CD14-positive monocyte (primary cell): Measurements from ENCODE around the gene ZDHHC24. TPM values are rescaled to one million over a fixed set of nuclear protein-coding genes. Genes with fewer than 3 reads are reported as not detected.

Experiments
- DNase-seq, 3 donors: peaks; one replicate each; pipeline ENCODE4 v3.0.0-alpha.2; 2011 to 2022
- H2AFZ ChIP-seq: 2 replicates; pipeline ENCODE4 v1.6.0; 2012; ENCODE audit warnings: mild to moderate bottlenecking, low read depth, low read length, inconsistent platforms; ENCODE audit not compliant: insufficient read depth, poor library complexity, severe bottlenecking
- H3K27ac ChIP-seq, 2 donors: 1 replicate in 1 of 2; 2 replicates in 1 of 2; pipeline ENCODE4 v1.5.1; 2012 to 2013; ENCODE audit warnings: low read length in 2 of 2, control low read depth in 1 of 2, inconsistent platforms in 1 of 2, low read depth in 1 of 2, mild to moderate bottlenecking in 1 of 2
- H3K27me3 ChIP-seq, 2 donors: one replicate each; pipeline versions ENCODE4 v1.6.0 to v1.6.1; 2011 to 2013; ENCODE audit warnings: low read length in 2 of 2; ENCODE audit not compliant: control insufficient read depth in 2 of 2, insufficient read depth in 2 of 2
- H3K36me3 ChIP-seq, 2 donors: replicated peaks in 1 of 2; 1 replicate in 1 of 2; 2 replicates in 1 of 2; pipeline versions ENCODE4 v1.5.1 to v1.6.1; 2012 to 2013; ENCODE audit warnings: low read length in 2 of 2, control low read depth in 1 of 2, inconsistent platforms in 1 of 2, mild to moderate bottlenecking in 1 of 2; ENCODE audit not compliant: insufficient read depth in 2 of 2, control insufficient read depth in 1 of 2
- H3K4me1 ChIP-seq, 2 donors: 1 replicate in 1 of 2; 2 replicates in 1 of 2; pipeline versions ENCODE4 v1.5.1 to v1.6.1; 2012 to 2013; ENCODE audit warnings: low read length in 2 of 2, control low read depth in 1 of 2, inconsistent platforms in 1 of 2, mild to moderate bottlenecking in 1 of 2, moderate library complexity in 1 of 2; ENCODE audit not compliant: insufficient read depth in 2 of 2, control insufficient read depth in 1 of 2
- H3K4me2 ChIP-seq: replicated peaks from 2 replicates; pipeline ENCODE3; 2012; ENCODE audit warnings: low read length, moderate library complexity, mild to moderate bottlenecking; ENCODE audit not compliant: poor library complexity, severe bottlenecking; ENCODE audit errors: extremely low read depth
- H3K4me3 ChIP-seq, 3 experiments: fragments of 200-600 bp in 1 of 3; sonication (generic) in 1 of 3; replicated peaks in 1 of 3; 1 replicate in 2 of 3; 2 replicates in 1 of 3; pipeline ENCODE4 v1.5.1; 2011 to 2013; ENCODE audit warnings: low read length in 3 of 3, mild to moderate bottlenecking in 3 of 3, control low read depth in 2 of 3, low read depth in 2 of 3, inconsistent platforms in 1 of 3, moderate library complexity in 1 of 3
- H3K79me2 ChIP-seq: 2 replicates; pipeline ENCODE4 v1.6.0; 2012; ENCODE audit warnings: mild to moderate bottlenecking, control low read depth, inconsistent platforms, low read length, moderate library complexity; ENCODE audit not compliant: insufficient read depth
- H3K9ac ChIP-seq: 2 replicates; pipeline ENCODE4 v1.6.0; 2017; ENCODE audit warnings: low read length, mild to moderate bottlenecking; ENCODE audit not compliant: insufficient read depth, poor library complexity, severe bottlenecking
- H3K9me3 ChIP-seq, 2 donors: replicated peaks in 1 of 2; 1 replicate in 1 of 2; 2 replicates in 1 of 2; pipeline versions ENCODE4 v1.5.1 to v1.6.1; 2012 to 2013; ENCODE audit warnings: low read length in 2 of 2, control low read depth in 1 of 2; ENCODE audit not compliant: control insufficient read depth in 1 of 2, insufficient read depth in 1 of 2
- H4K20me1 ChIP-seq: 2 replicates; pipeline ENCODE4 v1.6.0; 2012; ENCODE audit warnings: mild to moderate bottlenecking, low read length, control low read depth, moderate library complexity; ENCODE audit not compliant: insufficient read depth
- H3K27ac Mint-ChIP-seq, 7 donors: one replicate each; pipeline ENCODE4 v1.8.0; 2020; ENCODE audit warnings: mild to moderate bottlenecking in 7 of 7, mixed read lengths in 7 of 7, moderate library complexity in 6 of 7, inconsistent platforms in 2 of 7
- H3K27me3 Mint-ChIP-seq, 3 donors: one replicate each; pipeline ENCODE4 v1.8.0; 2021 to 2022; ENCODE audit warnings: low read depth in 3 of 3, mild to moderate bottlenecking in 3 of 3, mixed read lengths in 3 of 3, moderate library complexity in 3 of 3, inconsistent platforms in 1 of 3
- H3K36me3 Mint-ChIP-seq, 2 donors: one replicate each; pipeline ENCODE4 v1.8.0; 2020; ENCODE audit warnings: mixed read lengths in 2 of 2, inconsistent platforms in 1 of 2, mild to moderate bottlenecking in 1 of 2
- H3K4me1 Mint-ChIP-seq: one replicate; pipeline ENCODE4 v1.8.0; 2020; ENCODE audit warnings: mild to moderate bottlenecking, mixed read lengths
- H3K4me3 Mint-ChIP-seq, 2 donors: one replicate each; pipeline ENCODE4 v1.8.0; 2020; ENCODE audit warnings: mild to moderate bottlenecking in 2 of 2, mixed read lengths in 2 of 2, moderate library complexity in 1 of 2
- H3K9me3 Mint-ChIP-seq, 7 donors: one replicate each; pipeline ENCODE4 v1.8.0; 2020 to 2022; ENCODE audit warnings: mixed read lengths in 7 of 7, mild to moderate bottlenecking in 6 of 7, moderate library complexity in 6 of 7, inconsistent platforms in 2 of 7
- CTCF ChIP-seq: fragments of 200-600 bp; IDR thresholded peaks from one replicate; pipeline ENCODE4 v1.8.0; 2022; ENCODE audit warnings: antibody characterized with exemption, mild to moderate bottlenecking
- WGBS: methylation state at CpG from one replicate; pipeline ENCODE4 v1.1.5; 2013; ENCODE audit warnings: missing lambda C conversion rate; ENCODE audit not compliant: insufficient coverage; 5-methylcytosine and 5-hydroxymethylcytosine counted together
- intact Hi-C, 2 donors: fragments of 100-400 bp; cut with micrococcal nuclease; formaldehyde crosslinking; loops; one replicate each; pipeline versions ENCODE4 v1.15.0 to v1.15.1; 2023
- polyA plus RNA-seq, 3 donors: library from polyadenylated mRNA; depleted of rRNA in 1 of 3; unstranded in 2 of 3; stranded (reverse) in 1 of 3; fragments of 300-500 nt in 2 of 3; fragments of >200 nt in 1 of 3; fragmentation: Illumina TruSeq in 2 of 3; gene quantifications; 1 replicate in 2 of 3; 2 replicates in 1 of 3; pipeline ENCODE4 v1.2.3, GENCODE V29; 2012 to 2021

The ZDHHC24 gene
- polyA plus RNA-seq, 3 donors: 10.9 to 14.0 (median 11.9) TPM

DNA sequence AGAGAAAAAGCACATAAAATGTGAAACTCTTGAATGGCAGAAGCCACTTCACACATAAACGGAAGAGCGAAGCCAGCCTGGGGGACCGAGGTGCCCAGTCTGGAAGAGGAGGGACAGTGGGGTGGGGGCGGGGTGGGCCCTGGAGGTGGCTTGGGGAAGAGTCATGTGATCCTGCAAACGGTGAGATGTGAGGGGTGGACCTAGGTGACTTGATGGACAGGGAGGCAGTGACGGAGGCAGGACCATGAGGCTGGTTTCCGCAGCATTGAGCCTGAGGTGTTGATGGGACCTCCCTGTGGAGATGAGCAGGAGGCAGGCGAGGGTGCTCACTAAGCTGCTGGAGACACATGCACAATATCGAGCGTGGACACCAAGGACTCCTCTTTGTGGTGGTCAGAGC, 16.8 kb downstream of the ZDHHC24 start:
- H3K27ac Mint-ChIP-seq: no peak overlapping the region
- TF ChIP-seq CTCF: no peak
- intact Hi-C loops: no loop called here
- Histone ChIP-seq H3K9ac (no peak overlapping the region), H3K27ac (no peak overlapping the region), H3K4me3 (no peak overlapping the region), H3K4me1 (no peaks in the 10 kb centered on the region), H4K20me1 (no peaks in the 10 kb centered on the region), H3K27me3 (no peaks in the 10 kb centered on the region), H3K36me3 (peaks cover 10 to 24% of the 10 kb centered on the region in 2 donors), H3K4me2 (no peak overlapping the region), H3K79me2 (no peaks in the 10 kb centered on the region), H3K9me3 (no peaks in the 10 kb centered on the region), H2AFZ (no peak overlapping the region)
- 88% methylated on average over 10 of the region's 10 CpGs for WGBS
- H3K27me3 Mint-ChIP-seq: no peaks in the 10 kb centered on the region
- no peak overlapping the region for H3K4me3 Mint-ChIP-seq
- peaks cover 0 to 1% (median 0%) of the 10 kb centered on the region in 7 donors for H3K9me3 Mint-ChIP-seq
- H3K36me3 Mint-ChIP-seq: peaks cover 21 to 37% of the 10 kb centered on the region in 2 donors
- no peaks in the 10 kb centered on the region for H3K4me1 Mint-ChIP-seq
- DNase-seq: peak in 1 of 3 donors; percentile 3

GRCh38 chr11:66524304-66525040, 21.4 kb downstream of the ZDHHC24 start:
- DNase-seq: no peak

More at GRCh38 chr11:66524304-66525040, 21.4 kb downstream of the ZDHHC24 start:
- Histone ChIP-seq H3K27ac (no peak overlapping the region), H3K27me3 (no peaks in the 10 kb centered on the region), H3K36me3 (peaks cover 26 to 62% of the 10 kb centered on the region in 2 donors), H3K4me1 (no peaks in the 10 kb centered on the region), H3K4me3 (no peak overlapping the region), H3K79me2 (no peaks in the 10 kb centered on the region), H3K9me3 (no peaks in the 10 kb centered on the region), H4K20me1 (no peaks in the 10 kb centered on the region), H2AFZ (no peak overlapping the region), H3K4me2 (no peak overlapping the region), H3K9ac (no peak overlapping the region)
- Mint-ChIP-seq H3K4me1 (no peaks in the 10 kb centered on the region), H3K27me3 (peaks cover 0 to 4% (median 0%) of the 10 kb centered on the region in 3 donors), H3K27ac (peak overlapping the region in 1 of 7 donors; percentile 12), H3K36me3 (peaks cover 48 to 69% of the 10 kb centered on the region in 2 donors), H3K4me3 (no peak overlapping the region), H3K9me3 (no peaks in the 10 kb centered on the region)
- 100% methylated on average over 3 of the region's 10 CpGs for WGBS
- intact Hi-C loops: no loop called here
- TF ChIP-seq CTCF: no peak
